Naive B cell (primary cell): ENCODE data around the gene ATP5ME. TPM values are rescaled to one million over a fixed set of nuclear protein-coding genes. Genes with fewer than 3 reads are reported as not detected.
"Not testable (repeated sequence)": the region's sequence is repeated elsewhere in the genome, so short reads cannot be mapped to it uniquely, and the experiment has no call there.

Experiments
- ATAC-seq, 2 donors: fragments of 150-1000 bp; cut with Tn5 transposase; 2 replicates each; pipeline ENCODE4 v1.10.0; 2021; ENCODE audit warnings: low read depth in 2 of 2, mild to moderate bottlenecking in 2 of 2, moderate library complexity in 2 of 2
- DNase-seq: peaks from one replicate; pipeline ENCODE4 v3.0.0; 2022
- H3K27ac Mint-ChIP-seq, 6 donors: one replicate each; pipeline ENCODE4 v1.8.0; 2020 to 2022; ENCODE audit warnings: mild to moderate bottlenecking in 6 of 6, mixed read lengths in 6 of 6, moderate library complexity in 5 of 6, inconsistent platforms in 2 of 6
- H3K27me3 Mint-ChIP-seq, 3 donors: one replicate each; pipeline ENCODE4 v1.8.0; 2021 to 2022; ENCODE audit warnings: mixed read lengths in 3 of 3, mild to moderate bottlenecking in 1 of 3
- H3K36me3 Mint-ChIP-seq, 2 donors: one replicate each; pipeline ENCODE4 v1.8.0; 2020 to 2022; ENCODE audit warnings: mixed read lengths in 2 of 2, inconsistent platforms in 1 of 2, mild to moderate bottlenecking in 1 of 2
- H3K4me1 Mint-ChIP-seq, 3 donors: one replicate each; pipeline ENCODE4 v1.8.0; 2020 to 2022; ENCODE audit warnings: mixed read lengths in 3 of 3, inconsistent platforms in 1 of 3, mild to moderate bottlenecking in 1 of 3, moderate library complexity in 1 of 3
- H3K4me3 Mint-ChIP-seq, 8 donors: one replicate each; pipeline ENCODE4 v1.8.0; 2020 to 2022; ENCODE audit warnings: mild to moderate bottlenecking in 8 of 8, mixed read lengths in 8 of 8, moderate library complexity in 8 of 8, inconsistent platforms in 2 of 8
- H3K9me3 Mint-ChIP-seq, 7 donors: one replicate each; pipeline ENCODE4 v1.8.0; 2020 to 2022; ENCODE audit warnings: mixed read lengths in 7 of 7, mild to moderate bottlenecking in 5 of 7, inconsistent platforms in 2 of 7, moderate library complexity in 1 of 7
- polyA plus RNA-seq, 6 donors: library from polyadenylated mRNA; unstranded; fragments of 300-500 nt; fragmentation: Illumina TruSeq; gene quantifications; one replicate each; pipeline ENCODE4 v1.2.3, GENCODE V29; 2021; ENCODE audit warnings: low read depth in 6 of 6

The ATP5ME gene
- polyA plus RNA-seq, 6 donors from 2014 or later, result 320 to 459 (median 358) TPM

DNA sequence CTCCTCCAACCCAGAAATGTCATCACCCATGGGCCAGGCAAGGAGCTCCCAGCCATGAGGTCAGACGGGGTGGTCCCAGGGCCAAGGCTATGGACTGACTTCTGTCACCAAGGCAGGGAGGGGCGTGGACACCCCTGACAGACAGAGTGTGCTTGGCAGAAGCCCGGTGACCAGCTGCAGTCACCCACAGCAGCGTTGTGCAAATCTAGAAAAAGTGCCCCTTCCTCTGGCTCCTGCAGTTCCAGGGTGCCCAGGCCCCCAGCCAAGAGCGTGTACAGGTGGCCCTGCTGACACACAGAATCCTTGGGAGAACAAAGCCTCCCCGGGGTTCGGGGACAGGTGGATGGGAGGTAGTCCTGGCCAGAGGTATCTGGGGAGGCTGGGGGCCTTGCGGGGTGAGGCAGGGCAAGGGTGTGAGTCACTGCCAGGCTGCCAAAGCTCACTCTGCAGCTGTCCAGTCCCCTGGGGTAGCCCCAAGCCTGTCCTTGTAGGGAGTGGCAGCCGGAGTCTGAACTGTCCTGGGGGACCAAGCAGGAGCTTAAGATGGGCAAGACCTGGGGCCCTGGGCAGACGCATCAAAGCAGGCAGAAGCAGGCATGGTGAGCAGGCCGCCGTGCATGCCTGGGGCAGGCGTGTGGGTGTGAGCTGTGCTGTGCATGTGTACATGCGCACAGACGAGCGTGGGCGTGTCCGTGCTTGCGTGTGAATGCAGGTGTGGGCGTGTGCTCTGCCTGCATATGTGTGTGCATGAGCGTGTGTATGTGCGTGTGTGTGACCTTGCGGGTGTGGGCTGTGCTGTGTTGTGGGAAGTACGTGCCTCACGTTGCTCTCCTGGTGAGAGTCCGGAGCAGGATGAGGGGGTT, 3.6 kb upstream of the ATP5ME start:
- ATAC-seq (no peak), DNase-seq (no peak)
- H3K4me3 Mint-ChIP-seq, result peak overlapping the region in 3 of 8 donors; percentile 22 to 95 (median 48)

DNA sequence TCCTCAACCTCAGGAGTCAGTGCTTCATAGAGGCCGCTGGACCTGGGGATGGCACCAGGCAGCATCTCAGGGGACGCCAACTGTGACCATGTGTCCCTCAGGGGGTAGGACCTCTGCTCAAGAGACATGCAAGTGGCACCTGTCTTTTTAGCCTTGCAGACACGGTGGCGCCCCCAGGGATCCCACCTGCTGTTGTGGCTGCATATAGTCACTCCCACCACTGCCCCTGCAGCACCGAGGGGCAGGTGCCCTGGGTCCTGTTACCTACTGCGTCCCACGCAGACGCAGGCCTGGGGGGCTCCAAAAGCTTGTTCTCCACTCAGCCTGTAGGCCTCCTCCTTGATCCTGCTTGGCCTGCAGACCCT, 2.8 kb upstream of the ATP5ME start:
- peaks cover 14 to 18% (median 17%) of the 10 kb centered on the region in 3 donors for H3K4me1 Mint-ChIP-seq
- H3K27me3 Mint-ChIP-seq, result peaks cover 0 to 8% (median 0%) of the 10 kb centered on the region in 3 donors
- H3K36me3 Mint-ChIP-seq, result no peaks in the 10 kb centered on the region
- no peaks in the 10 kb centered on the region for H3K9me3 Mint-ChIP-seq
- H3K4me3 Mint-ChIP-seq, result peak overlapping the region in 6 of 8 donors; percentile 19 to 95 (median 64)
- ATAC-seq (no peak), DNase-seq (no peak)
- H3K27ac Mint-ChIP-seq, result peak overlapping the region in 3 of 6 donors; percentile 49 to 83 (median 57)

More for the DNA sequence above, 3.6 kb upstream of the ATP5ME start:
- Mint-ChIP-seq H3K36me3 (no peaks in the 10 kb centered on the region), H3K27ac (peak overlapping the region in 2 of 6 donors; percentile 49 to 81), H3K27me3 (peaks cover 0 to 8% (median 0%) of the 10 kb centered on the region in 3 donors), H3K4me1 (peaks cover 14 to 18% (median 17%) of the 10 kb centered on the region in 3 donors), H3K9me3 (no peaks in the 10 kb centered on the region)

DNA sequence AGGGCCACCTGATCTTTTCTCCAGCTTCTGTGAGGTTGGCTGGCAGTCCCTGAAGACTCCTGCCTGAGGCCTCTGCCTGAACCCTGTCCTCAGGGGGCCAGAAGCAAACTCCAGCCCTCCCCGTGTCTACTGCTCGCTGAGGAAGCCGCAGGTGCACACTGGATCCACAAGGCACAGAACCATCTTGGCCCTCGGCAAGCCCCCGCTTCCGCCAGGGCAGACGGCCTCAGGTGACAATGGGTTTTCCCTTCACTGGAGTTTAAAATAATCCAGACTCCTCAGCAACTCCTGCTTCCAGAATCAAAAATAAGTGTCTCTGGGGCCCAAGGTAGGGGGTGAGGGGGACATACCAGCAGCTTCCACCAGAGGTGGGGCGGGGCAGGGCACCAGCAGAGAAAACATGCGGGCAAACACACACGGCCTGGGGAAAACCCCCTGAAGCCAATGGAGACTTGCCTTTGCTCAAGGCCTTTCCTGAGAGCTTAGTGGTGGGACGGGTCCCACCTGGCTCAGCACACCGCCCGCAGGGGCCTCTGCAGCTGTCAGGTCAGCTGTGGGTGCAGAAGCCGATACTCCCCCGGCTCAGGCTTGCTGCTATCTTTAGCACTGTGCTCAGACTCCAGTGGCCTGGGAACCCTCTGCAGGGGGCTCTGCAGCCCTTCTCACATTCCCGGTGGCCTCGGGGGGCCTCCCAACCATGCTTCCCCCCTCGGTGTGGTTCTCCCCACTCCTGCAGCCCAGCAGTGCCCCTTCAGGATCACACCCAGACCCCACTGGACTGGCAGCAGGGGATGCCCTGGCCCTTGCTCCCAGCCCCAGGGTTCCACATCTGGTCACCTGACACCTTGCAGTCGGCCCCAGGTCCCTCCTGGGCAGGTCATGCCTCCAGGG, 2.1 kb upstream of the ATP5ME start:
- DNase-seq, result no peak
- H3K27me3 Mint-ChIP-seq, result peaks cover 0 to 8% (median 0%) of the 10 kb centered on the region in 3 donors
- H3K27ac Mint-ChIP-seq, result peak overlapping the region in 5 of 6 donors; percentile 28 to 88 (median 57)
- peak overlapping the region in 6 of 8 donors; percentile 56 to 95 (median 88) for H3K4me3 Mint-ChIP-seq
- no peaks in the 10 kb centered on the region for H3K9me3 Mint-ChIP-seq
- peaks cover 14 to 18% (median 17%) of the 10 kb centered on the region in 3 donors for H3K4me1 Mint-ChIP-seq
- ATAC-seq, result peak in 1 of 2 donors; percentile 9
- no peaks in the 10 kb centered on the region for H3K36me3 Mint-ChIP-seq

DNA sequence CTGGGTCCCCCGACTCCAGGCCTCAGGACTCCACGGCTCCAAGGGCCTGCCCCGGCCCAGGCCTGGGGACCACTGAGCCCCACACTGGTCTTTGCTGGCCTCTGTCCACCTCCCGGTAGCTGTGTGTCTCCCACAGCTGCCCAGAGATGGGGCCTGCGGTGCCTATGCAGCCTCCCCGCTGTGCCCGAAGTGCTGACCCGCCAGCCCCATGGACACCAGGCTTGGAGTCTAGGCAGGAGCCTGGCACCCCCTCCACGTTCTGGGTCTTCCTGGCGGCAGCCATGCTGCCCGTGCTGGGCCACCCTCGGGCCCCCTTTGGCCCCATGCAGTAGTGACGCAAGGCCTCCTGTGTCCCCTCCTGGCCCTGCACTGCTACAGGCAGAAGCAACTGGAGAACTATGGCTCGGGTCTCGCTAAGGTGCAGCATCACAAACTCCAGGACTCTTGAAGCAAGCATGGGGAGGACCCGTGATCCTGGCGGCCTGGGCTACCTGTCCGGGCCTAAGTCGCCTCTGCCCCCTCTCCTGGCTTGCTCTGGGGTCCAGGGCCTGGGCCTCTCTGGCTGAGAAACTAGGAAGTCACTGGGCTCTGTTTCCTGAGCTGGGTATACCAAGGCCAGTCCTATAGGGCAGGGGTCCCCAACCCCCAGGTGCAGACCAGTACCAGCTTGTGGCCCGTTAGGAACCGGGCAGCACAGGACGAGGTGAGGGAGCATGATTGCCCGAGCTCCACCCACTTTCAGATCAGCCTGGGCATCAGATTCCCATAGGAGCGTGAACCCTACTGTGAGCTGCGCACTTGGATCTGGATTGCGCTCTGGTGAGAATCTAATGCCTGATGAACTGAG, 1.2 kb upstream of the ATP5ME start:
- H3K9me3 Mint-ChIP-seq, result no peaks in the 10 kb centered on the region
- H3K4me3 Mint-ChIP-seq, result peak overlapping the region; percentile 65 to 95 (median 92)
- no peak for ATAC-seq
- H3K27me3 Mint-ChIP-seq, result peaks cover 0 to 6% (median 0%) of the 10 kb centered on the region in 3 donors
- peaks cover 12 to 20% (median 18%) of the 10 kb centered on the region in 3 donors for H3K4me1 Mint-ChIP-seq
- H3K27ac Mint-ChIP-seq, result peak overlapping the region; percentile 16 to 96 (median 90)
- DNase-seq, result no peak
- no peaks in the 10 kb centered on the region for H3K36me3 Mint-ChIP-seq

DNA sequence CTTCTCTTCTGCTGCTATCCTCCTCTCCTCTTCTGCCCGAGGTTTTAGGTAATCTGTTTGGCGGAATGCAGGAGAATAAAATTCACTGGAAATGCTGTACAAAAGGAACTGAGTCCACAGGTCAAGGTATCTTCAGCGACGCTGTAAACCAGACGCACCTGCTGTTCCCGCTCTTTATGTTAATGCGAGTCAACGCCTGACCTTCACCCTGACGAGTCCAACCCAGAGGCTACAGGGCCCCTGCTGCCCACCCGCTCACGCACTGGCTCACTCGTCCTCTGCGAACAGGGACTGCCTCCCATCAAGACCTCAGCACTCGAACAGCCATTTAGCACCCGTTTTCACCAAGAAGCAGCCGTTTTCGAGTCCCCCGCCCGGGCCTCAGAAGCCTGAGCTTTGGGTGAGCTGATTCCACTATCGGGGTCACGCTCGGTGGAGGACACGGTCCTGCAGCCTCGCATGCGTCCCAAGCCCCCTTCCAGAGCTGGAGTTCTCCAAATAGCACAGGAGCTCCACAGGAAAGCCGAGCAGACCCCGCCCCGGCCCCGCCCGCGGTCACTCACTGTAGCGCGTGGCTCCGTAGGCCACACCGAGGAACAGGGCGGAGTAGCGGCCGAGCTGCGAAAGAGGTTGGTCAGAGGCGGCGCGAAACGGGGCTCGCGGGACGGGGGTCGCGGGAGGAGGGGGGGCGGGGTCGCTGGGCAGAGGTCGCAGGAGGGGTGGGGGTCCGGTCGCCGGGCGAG, 556 bp downstream of the ATP5ME start:
- Mint-ChIP-seq H3K4me1 (peaks cover 12 to 18% (median 16%) of the 10 kb centered on the region in 3 donors), H3K9me3 (no peaks in the 10 kb centered on the region), H3K27me3 (no peaks in the 10 kb centered on the region), H3K4me3 (peak overlapping the region; percentile 74 to 95 (median 90)), H3K27ac (peak overlapping the region in 4 of 6 donors; percentile 33 to 91 (median 60)), H3K36me3 (no peaks in the 10 kb centered on the region)
- no peak for DNase-seq
- ATAC-seq, result no peak

DNA sequence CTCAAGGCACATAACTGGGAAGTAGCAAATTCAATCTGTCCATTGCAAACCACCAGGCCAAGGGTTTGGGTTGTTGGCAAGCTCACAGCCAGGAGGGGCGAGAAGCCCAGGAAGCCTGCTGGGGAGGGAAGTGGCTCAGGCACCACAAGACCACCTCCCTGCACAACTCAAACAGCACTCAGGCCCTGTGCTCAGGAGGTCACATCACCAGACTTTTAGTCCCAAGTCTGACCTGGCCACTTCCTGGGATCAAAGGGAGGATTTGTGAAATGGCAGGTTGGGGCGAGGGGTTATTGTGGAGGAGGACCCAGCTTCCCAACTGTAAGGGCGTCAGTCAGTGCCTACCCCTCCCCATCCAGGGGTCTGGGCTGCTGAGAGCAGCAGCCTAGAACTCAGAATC, 2.3 kb downstream of the ATP5ME start:
- ATAC-seq (no peak), DNase-seq (no peak)
- Mint-ChIP-seq H3K4me1 (peaks cover 12 to 25% (median 16%) of the 10 kb centered on the region in 3 donors), H3K27me3 (no peaks in the 10 kb centered on the region), H3K9me3 (no peaks in the 10 kb centered on the region), H3K36me3 (no peaks in the 10 kb centered on the region), H3K27ac (no peak overlapping the region), H3K4me3 (peak overlapping the region in 6 of 8 donors; percentile 32 to 95 (median 64))

DNA sequence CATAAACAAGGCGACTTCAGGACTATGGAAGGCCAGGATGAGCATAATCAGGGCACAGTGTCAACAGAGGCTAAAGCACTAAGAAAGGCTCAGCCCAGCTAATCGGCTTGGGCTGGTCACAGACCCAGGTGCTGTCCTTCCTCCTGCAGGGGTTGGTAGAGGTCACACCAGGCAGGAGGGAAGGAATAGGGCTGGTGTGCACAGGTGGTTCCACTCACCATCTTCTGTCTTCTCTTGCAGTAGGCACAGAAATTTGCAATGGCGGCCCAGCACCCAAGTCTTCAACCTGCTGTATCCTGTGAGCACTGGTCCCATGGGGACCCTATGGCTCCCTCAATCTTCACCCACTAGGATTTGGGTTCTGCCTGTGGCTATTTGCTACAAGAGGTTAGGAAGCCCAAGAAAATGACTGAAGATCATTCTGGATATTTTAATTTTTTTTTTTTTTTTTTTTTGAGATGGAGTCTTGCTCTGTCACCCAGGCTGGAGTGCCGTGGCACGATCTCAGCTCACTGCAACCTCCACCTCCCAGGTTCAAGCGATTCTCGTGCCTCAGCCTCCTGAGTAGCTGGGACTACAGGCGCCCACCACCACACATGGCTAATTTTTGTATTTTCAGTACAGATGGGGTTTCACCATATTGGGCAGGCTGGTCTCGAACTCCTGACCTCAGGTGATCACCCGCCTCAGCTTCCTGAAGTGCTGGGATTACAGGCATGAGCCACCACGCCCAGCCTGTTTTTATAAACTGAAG, 4.1 kb downstream of the ATP5ME start:
- not testable (repeated sequence) for H3K27ac Mint-ChIP-seq, H3K36me3 Mint-ChIP-seq, ATAC-seq, DNase-seq, H3K27me3 Mint-ChIP-seq, H3K9me3 Mint-ChIP-seq
- H3K4me3 Mint-ChIP-seq, result peak overlapping the region in 1 of 8 donors; percentile 95
- H3K4me1 Mint-ChIP-seq, result peaks cover 4 to 22% (median 17%) of the 10 kb centered on the region in 3 donors

DNA sequence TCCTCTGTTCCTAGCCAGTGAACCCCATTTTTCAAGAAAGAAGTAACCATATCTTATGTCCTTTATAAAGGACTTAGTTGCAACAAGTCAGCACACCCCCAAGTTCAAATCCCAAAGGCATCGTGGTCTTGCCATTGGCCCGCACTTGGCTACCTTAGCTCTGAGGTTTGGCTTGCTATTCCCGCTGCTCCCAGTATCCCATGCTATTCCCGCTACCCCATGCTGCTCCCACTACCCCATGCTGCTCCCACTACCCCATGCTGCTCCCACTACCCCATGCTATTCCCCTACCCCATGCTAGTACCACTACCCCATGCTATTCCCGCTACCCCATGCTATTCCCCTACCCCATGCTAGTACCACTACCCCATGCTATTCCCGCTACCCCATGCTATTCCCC, 5.9 kb downstream of the ATP5ME start:
- H3K27ac Mint-ChIP-seq, H3K36me3 Mint-ChIP-seq, ATAC-seq, H3K9me3 Mint-ChIP-seq, H3K4me3 Mint-ChIP-seq, DNase-seq, H3K27me3 Mint-ChIP-seq: not testable (repeated sequence)
- H3K4me1 Mint-ChIP-seq, result peaks cover 11 to 31% (median 14%) of the 10 kb centered on the region in 3 donors

DNA sequence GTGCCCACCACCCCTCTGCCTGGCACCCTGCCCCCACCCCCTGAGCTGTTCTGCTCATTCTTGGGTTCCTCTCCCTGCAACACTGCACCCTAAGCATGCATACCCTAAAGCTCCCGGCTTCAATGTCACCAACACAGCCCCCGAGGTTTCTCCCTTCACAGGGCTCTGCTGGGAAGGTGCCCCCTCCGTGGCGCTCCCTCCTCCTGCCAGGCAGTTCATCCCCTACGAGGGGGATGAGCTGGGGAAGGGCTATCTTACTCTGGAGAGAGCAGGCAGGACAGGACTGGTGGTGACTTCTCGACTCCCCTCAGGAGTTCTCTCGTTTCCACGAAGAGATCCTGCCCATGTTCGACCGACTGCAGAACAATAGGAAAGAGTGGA, 6.5 kb downstream of the ATP5ME start:
- no peak for DNase-seq
- H3K36me3 Mint-ChIP-seq, result no peaks in the 10 kb centered on the region
- no peak for ATAC-seq
- H3K27me3 Mint-ChIP-seq, result no peaks in the 10 kb centered on the region
- H3K27ac Mint-ChIP-seq, result peak overlapping the region in 1 of 6 donors; percentile 66
- no peak overlapping the region for H3K4me3 Mint-ChIP-seq
- peaks cover 0 to 1% (median 0%) of the 10 kb centered on the region in 7 donors for H3K9me3 Mint-ChIP-seq
- H3K4me1 Mint-ChIP-seq, result peaks cover 11 to 34% (median 12%) of the 10 kb centered on the region in 3 donors

DNA sequence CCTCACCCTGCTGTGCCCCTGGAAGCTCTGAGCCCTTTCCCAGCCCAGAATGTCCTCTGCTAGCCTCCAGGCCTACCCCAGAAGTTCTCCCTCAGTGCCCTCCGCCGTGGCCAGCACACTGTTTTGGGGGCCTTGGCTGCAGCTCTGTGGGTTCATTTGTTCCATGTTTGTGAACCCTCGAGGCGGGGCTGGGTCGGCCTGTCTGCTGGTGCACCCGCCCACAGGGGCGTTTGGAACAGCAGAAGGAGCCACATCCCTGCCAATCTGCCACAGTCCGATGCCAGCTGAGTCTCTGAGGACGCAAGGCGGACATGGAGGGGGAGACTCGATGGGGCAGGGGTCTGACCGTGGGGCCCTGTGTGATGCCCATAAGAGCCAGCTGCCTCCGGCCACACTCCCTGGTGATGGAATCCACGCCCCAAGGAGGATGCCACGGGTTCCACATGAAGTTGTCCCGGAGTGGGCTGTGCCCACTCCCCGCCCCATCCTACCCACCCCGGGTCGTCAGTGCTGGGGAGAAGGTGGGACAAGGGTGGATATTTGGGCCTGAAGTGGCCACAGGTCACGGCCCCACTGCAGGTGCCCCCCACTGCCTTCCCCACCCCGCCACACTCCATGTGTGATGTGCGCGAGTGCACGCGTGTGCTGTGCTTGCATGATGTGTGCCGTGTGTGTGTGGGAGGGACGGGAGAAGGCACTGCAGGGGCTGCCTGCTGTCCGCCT, 7.1 kb downstream of the ATP5ME start:
- Mint-ChIP-seq H3K4me3 (peak overlapping the region in 1 of 8 donors; percentile 35), H3K9me3 (peaks cover 0 to 1% (median 0%) of the 10 kb centered on the region in 7 donors), H3K27me3 (no peaks in the 10 kb centered on the region), H3K36me3 (no peaks in the 10 kb centered on the region), H3K4me1 (peaks cover 11 to 34% (median 12%) of the 10 kb centered on the region in 3 donors), H3K27ac (no peak overlapping the region)
- ATAC-seq, result no peak
- no peak for DNase-seq

DNA sequence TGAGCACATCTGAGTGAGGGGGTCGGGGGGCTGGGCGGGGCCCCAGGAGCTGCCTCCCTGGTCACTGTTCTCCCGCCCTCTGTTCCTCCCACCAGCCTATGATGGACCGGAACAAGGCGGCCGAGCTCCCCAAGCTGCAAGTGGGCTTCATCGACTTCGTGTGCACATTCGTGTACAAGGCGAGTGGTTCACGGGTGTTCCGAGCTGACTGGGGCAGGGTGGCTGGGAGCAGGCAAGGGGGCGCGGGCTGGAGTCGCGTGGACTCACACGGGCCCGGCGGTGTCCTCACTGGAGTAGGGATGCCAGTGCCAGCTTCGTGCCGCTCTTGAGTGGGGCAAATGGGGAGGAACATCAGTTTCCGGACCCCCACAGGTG, 7.7 kb downstream of the ATP5ME start:
- ATAC-seq (no peak), DNase-seq (no peak)
- H3K4me1 Mint-ChIP-seq, result peaks cover 11 to 34% (median 12%) of the 10 kb centered on the region in 3 donors
- peak overlapping the region in 1 of 8 donors; percentile 35 for H3K4me3 Mint-ChIP-seq
- H3K9me3 Mint-ChIP-seq, result peaks cover 0 to 1% (median 0%) of the 10 kb centered on the region in 7 donors
- no peak overlapping the region for H3K27ac Mint-ChIP-seq
- H3K36me3 Mint-ChIP-seq, result no peaks in the 10 kb centered on the region
- no peaks in the 10 kb centered on the region for H3K27me3 Mint-ChIP-seq
